Measurements from ENCODE around the gene ENTREP3. TPM values are rescaled to one million over a fixed set of nuclear protein-coding genes. Genes with fewer than 3 reads are reported as not detected.

ENTREP3 gene
- total RNA-seq, 1 experiment from 2014 or later = 69.9 TPM

- RAD21 ChIA-PET (ENCODE audit: low non-redundant PET in 1 of 2, low total read pairs in 2 of 2, uncharacterized antibody in 2 of 2, unreplicated experiment in 2 of 2) = no interaction called here
- peaks cover 17 to 43% of the 10 kb centered on the region in 2 experiments for H3K4me1 ChIP-seq (ENCODE audit: control insufficient read depth in 1 of 2, insufficient read depth in 2 of 2, low read length in 2 of 2)
Measured at GRCh38 chr1:155227261-155228095, 27.8 kb downstream of the ENTREP3 start.

More at GRCh38 chr1:155227261-155228095, 27.8 kb downstream of the ENTREP3 start:
- no TSS peak for BruUV-seq (replicated peaks)
- H3K9me3 ChIP-seq (ENCODE audit: control insufficient read depth in 1 of 2, insufficient read depth in 1 of 2, low read depth in 1 of 2, low read length in 2 of 2) = no peaks in the 10 kb centered on the region
- no peaks in the 10 kb centered on the region for H3K9me2 ChIP-seq (ENCODE audit: insufficient read depth)
- peaks cover 11% of the 10 kb centered on the region for H3K79me2 ChIP-seq (ENCODE audit: insufficient read depth, low read length)
- no peak overlapping the region for H2AFZ ChIP-seq (ENCODE audit: low read depth, low read length, poor library complexity, severe bottlenecking)
- H3K4me2 ChIP-seq (ENCODE audit: low read length) = peak overlapping the region; percentile 88
- H3K27ac ChIP-seq (ENCODE audit: low read depth, low read length) = peak overlapping the region; percentile 95
- peak overlapping the region; percentile 63 to 69 for H3K4me3 ChIP-seq (replicated peaks in 1 of 2; ENCODE audit: low read depth in 1 of 2, low read length in 2 of 2)
- TF ChIP-seq SP1 (IDR thresholded peaks at IDR 0.05; ENCODE audit: low read depth) (peak; percentile 94), EGR1 (IDR thresholded peaks at IDR 0.05; ENCODE audit: low read depth) (peak; percentile 95), POLR2AphosphoS5 (IDR thresholded peaks at IDR 0.05; ENCODE audit: low read depth, low read length) (peak; percentile 97), POLR2A (IDR thresholded peaks at IDR 0.05; ENCODE audit: borderline replicate concordance, extremely low read depth, insufficient read depth, insufficient read length) (peak; percentile 91), MAX (IDR thresholded peaks at IDR 0.05) (peak; percentile 51; the same call in 1 of the 2 replicates), RAD21 (IDR thresholded peaks at IDR 0.05; ENCODE audit: low read depth) (no peak), ZNF274 (IDR thresholded peaks at IDR 0.05; ENCODE audit: low read depth, low read length) (no peak), EZH2phosphoT487 (IDR thresholded peaks at IDR 0.05; ENCODE audit: borderline replicate concordance) (no peak), ELF1 (IDR thresholded peaks at IDR 0.05; ENCODE audit: borderline replicate concordance, low read depth) (no peak), YY1 (IDR thresholded peaks at IDR 0.05; ENCODE audit: extremely low read depth, insufficient replicate concordance, low read depth, low read length) (peak; percentile 62), CEBPB (IDR thresholded peaks at IDR 0.05; ENCODE audit: low read depth) (no peak), SRF (IDR thresholded peaks at IDR 0.05; ENCODE audit: low read depth) (no peak), ZBTB33 (IDR thresholded peaks at IDR 0.05; ENCODE audit: extremely low read depth, insufficient replicate concordance, low read length) (peak; percentile 58)
- no peaks in the 10 kb centered on the region for H3K36me3 ChIP-seq (ENCODE audit: control insufficient read depth in 1 of 2, insufficient read depth in 2 of 2, low read length in 2 of 2)
- POLR2A ChIA-PET = interaction anchor here (0.7 to 3.0 kb wide), 7 partner anchors 13 to 54 kb away, joined by 3 to 14 read pairs (median 4); partner anchors contain the start of genes KRTCAP2, MTX1 and THBS3
- peak overlapping the region; percentile 78 for H3K9ac ChIP-seq (ENCODE audit: low read length)
- H4K20me1 ChIP-seq (ENCODE audit: insufficient read depth) = no peaks in the 10 kb centered on the region
- CTCF ChIA-PET = interaction anchor here (0.7 to 1.4 kb wide), 6 partner anchors 21 to 136 kb away, joined by 3 to 6 read pairs (median 4); no protein-coding TSS in a partner anchor
- ATAC-seq = peak; percentile 95
- intact Hi-C loops (cut with micrococcal nuclease) = loop anchor here (1.0 to 2.0 kb wide), 3 partner anchors 17 to 54 kb away; partner anchors contain the start of genes KRTCAP2, MTX1 and TRIM46
- no peaks in the 10 kb centered on the region for H3K27me3 ChIP-seq (ENCODE audit: insufficient read depth, low read length)
- DNase-seq (ENCODE audit: low read depth, low spot score) = peak; percentile 97

Measured in HCT116 (cell line).